Kidney capillary endothelial cell (primary cell): ENCODE results near the gene STARD13.
A peak's percentile ranks its signal among the peaks of the same experiment; 100 is the strongest.
"Not testable (repeated sequence)": the region's sequence is repeated elsewhere in the genome, so short reads cannot be mapped to it uniquely, and the experiment has no call there.

Experiments
- DNase-seq: peaks from one replicate; pipeline ENCODE4 v3.0.0-alpha.2; 2018; ENCODE audit warnings: low spot score

The STARD13 gene

DNA sequence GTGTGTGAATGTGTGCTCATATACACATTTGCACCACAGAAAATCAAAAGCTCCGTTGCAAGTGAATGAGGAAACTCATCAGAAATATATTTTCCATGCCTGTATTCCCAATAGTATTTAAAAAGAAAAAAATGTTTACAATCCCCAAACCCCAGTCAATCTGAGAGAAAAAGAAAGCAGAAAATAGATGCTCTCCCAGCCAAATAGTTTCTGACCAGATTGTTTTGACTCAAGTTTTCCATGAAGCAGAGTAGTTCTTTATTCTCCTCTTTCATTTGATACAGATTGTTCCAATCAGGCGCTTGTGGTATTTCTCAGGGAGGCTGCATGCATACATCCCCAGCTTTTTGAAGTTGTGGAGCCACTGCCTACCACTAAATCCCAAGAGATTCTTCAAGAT, 110.6 kb downstream of the STARD13 start:
- DNase-seq, result no peak

DNA sequence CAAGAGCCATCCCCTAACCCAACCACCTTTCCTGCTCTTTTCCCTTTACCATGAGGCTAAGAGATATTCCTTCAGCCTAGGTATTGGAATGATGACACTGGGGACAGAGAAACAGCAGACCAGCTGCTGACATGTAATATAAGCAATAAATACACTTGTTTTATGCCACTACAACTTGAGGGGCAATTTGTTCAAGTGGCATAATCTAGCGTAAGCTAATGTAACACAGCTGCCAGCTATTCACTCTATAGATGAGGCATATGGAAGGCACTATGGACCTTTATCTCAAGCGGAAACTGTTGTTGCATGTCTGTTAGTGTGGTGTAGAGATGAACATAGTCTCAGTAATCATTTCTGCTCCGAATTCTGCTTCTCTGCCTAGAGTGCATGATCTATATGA, 111.1 kb downstream of the STARD13 start:
- DNase-seq, result no peak

DNA sequence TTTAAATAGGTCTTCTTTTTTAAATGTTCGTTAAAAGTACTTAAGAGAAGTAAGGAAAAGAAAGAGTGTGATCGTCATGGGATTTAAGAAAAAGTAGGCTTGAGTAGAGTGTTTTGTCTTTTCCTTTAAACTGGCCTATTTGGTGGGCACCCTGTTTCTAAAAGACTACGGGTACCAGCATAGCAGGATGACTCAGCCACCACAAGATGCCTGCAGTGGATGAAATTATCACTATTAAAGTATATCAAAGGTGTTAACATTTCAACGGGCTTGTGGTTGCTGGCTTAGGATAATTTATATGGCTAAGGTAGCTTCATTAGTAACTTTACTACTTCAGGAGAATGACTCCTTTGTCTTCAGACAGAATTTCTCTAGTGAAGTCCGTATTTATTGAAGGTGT, 112.6 kb downstream of the STARD13 start:
- no peak for DNase-seq

DNA sequence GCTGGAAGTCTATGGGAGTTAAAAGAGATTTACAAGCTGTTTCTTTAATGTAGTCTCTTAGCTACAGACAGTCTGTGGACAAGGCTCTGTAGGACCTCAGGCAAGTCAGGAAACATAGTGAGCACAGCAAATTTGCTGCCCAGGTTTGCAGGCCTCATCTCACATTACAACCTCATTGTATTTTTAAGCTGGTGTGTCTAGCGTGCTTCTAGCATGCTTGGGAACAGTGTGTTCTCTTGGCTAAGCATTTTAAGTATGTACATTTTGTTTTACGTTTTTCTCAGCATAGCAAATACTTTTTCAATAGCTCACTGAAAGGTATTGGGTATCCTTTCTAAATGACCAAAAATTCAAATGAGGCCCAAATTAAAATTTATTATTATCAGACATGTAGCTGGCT, 113.2 kb downstream of the STARD13 start:
- DNase-seq, result no peak

DNA sequence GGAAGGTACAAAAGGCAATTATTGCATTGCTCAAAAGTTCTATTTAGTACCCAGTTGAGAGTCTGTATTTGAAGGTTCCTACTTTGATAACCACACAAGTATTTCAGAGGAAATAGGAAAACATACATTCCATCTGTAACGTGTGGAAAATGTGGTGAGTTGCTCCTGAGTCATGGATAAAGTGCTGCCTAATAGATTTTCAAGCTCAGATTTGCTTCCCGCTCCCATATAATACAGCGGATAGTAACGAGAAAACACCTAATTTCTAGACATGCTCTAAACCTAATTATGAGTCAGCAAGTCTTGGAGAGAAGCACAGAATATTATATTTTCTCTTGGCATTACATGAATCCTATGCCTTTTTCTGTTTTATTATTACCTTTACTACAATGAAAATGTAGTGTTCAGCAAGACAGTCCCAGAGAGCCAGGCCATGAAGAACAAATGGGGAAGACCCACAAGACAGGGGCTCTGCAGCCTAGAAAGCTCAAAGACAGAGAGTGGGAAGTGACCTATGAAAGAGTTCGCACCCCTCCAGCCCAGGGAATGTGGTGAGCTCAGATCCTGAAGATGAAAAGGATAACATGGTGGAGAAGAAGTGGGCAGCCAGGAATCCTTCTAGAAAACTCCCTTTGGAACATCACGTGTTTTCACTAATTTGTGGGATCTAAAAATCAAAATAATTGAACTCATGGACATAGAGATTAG, 116.1 kb downstream of the STARD13 start:
- DNase-seq, result peak; percentile 72

DNA sequence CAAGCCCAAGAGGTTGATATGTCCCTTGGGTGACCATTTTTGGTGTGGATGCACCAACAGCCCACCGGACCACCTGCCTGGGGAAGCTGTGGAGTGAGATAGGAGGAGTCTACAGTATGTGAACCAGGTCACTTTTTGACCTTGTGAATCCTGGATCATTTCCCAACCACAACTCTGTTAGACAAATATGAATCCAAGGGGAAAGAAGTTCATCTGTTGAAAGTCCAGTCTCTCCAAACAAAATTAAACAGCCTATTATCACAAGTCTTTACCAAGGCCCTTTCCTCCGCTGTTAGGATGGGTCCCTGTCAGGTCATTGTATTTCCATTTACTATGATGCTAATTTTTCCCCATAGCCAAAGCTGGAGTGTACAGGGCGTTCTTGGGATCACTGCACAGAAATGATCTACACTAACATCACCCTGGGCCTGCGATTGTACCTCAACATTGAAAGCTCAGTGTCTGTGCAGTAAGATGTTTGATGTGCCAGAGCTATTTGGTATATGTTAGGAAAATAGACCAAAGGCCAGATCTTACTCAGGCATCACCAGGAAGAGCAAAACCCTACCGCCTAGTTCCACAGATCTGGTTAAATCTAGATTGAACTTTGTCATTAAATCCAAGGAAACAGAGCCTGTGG, 117.1 kb downstream of the STARD13 start:
- no peak for DNase-seq

DNA sequence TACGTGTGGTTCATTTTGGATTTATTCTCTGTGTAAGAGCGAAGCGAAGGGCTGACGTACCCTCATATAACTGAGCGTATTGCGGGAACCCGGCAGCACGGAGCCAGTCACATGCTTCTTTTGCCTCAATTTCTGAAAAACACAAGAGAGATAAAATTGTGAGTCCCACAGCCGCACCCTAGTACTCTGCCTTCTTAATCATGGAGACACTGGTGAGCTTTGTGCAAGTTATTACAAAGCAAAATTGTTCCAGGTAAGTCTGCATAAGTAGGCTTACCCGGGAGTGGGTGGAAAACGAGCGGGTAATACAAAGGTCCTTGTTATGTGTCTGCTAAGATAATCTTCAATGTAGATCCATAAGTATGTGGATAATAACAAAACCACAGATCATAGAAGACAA, 118.1 kb downstream of the STARD13 start:
- DNase-seq, result no peak

DNA sequence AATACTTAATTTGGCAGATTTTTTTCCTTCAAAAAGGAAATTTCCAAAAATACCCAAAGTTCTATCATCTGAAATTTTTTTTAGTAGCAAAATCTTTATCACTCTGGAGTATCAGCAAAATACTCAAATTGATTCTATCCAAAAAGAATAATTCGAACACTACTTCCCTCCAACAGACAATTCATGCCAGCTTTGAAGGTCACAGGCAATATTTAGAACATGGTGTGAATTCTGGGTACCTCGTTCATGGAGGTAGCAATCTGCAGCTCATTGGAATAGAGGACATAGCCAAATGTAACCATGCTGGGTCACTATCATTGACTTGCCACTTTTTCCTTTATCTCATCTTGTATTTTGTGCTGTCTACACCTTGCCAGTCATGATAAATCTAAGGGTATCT, 119.8 kb downstream of the STARD13 start:
- DNase-seq, result no peak

DNA sequence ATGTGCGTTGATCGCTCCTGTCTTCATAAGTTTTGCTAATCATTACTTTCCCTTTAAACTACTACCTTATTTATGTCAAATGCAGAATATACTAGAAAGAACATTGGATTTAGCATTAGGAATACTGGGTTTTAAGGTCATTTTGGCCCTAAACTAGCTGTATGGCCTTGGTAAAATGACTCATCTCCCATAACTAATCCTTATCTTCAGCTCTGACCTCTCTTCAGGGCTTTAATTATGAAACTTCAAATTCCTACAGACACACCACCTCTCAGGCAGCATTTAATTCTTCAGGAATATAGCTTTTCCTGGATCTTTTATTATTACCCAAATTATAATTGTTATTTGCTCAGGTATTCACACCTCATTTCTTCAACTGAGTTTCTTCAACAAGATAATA, 121.2 kb downstream of the STARD13 start:
- no peak for DNase-seq

DNA sequence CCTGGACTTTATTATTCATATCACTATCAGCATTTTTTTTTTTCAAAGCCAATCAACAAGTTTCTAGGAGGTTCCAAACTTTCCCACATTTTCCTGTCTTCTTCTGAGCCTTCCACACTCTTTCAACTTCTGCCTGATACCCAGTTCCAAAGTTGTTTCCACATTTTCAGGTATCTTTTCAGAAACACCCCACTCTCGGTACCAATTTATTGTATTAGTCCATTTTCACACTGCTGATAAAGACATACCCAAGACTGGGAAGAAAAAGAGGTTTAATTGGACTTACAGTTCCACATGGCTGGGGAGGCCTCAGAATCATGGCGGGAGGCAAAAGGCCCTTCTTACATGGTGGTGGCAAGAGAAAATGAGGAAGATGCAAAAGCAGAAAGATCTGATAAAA, 122.8 kb downstream of the STARD13 start:
- not testable (repeated sequence) for DNase-seq

DNA sequence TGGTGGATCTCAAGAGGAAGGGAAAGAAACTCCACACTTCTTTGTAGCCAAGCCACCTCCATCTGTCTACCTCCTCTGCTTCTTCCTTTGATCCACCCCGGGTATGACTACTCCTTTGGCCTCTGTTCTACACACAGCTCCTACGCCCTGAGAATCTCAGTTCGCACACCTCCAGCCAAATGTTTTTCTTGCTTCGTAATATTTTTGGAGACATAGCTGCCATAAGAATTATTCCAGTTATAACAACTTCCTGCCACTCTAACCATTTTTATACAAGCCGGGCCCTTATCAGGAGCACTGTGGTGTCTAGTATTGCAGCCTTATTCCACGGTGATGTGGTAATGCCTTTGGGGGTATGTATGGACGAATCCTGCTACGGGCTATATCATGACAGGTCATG, 126.7 kb downstream of the STARD13 start:
- no peak for DNase-seq

DNA sequence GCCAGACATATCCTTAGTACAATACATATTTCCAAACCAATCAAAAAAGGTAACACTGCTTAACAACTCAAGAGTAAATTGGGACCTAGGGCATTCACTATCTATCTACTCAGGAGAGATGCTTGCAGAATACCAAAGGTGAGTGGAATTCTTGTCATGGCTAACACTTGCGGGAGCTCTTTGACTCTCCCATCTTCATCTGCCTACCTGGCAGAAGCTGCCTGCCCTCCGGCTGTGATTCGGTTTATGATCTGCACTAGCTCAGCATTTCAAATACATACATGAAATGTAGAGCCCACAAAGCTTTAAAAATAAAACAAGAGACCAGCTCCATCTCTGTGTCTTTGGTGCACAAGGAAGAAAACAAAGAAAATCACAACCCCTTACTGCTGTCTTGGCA, 127.3 kb downstream of the STARD13 start:
- DNase-seq, result no peak

DNA sequence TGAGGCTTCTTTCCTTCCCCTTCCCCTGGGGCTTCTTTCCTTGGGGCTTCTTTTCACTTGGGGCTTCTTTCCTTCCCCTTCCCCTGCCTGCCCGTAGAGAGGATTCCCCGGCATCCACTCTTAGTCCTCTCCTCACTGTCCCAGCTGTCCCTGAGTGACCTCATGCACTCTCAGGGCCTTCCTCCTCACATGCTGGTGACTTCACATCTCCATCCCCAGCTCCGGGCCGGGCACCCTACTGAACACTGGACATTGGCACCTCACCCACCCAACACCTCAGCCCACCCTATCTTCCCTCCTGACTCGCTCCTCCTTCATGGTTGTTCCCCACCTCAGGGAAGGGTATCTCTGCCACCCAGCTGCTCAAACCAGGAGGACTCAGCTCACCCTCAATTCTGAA, 130.6 kb downstream of the STARD13 start:
- no peak for DNase-seq

DNA sequence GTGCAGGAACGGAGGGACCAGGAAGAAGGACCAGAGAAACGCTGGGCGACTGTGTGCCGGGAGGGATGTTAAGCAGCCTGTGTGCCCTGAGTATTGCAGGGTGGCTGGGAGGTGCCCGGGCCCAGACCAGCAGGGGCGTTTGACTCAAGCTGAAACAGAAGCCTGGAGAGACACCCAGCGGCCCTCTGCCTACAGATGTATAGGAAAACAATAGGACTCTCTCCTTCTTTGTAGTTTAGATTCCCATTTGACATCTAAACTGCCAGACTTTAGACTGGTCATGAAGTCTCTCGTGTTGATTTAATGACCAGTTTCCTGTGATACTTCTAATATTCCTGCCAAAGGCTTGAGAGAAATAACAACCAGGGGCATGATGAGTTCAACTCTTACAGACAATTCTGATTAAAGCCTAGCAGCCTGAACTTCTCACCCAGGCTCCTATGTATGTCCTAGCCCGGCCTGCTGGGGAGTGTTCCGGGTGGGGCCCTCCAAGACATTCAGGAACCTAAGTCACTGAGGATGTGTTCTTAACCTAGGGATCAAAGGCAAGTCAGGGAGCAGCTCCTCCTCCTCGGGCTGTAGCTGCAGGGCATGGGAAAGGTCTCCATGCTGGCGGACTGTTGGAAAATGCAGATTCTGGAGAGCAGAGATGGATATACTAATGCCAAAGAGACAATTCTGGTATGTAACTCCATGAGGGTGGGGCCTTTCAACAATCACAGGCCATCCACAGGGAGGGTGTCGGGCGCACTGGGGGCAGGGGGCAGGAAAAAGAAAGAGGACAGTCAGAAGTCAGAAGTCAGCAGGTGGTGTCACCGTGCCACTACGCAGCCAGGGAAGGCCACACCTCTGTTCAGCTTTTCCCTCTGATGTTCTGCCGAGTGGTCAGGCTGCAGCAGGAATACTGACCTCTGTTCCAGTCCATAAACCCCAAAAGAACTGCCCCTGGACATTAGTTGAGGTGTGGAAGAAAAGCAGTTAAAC, 131.8 kb downstream of the STARD13 start:
- DNase-seq, result peak; percentile 83

DNA sequence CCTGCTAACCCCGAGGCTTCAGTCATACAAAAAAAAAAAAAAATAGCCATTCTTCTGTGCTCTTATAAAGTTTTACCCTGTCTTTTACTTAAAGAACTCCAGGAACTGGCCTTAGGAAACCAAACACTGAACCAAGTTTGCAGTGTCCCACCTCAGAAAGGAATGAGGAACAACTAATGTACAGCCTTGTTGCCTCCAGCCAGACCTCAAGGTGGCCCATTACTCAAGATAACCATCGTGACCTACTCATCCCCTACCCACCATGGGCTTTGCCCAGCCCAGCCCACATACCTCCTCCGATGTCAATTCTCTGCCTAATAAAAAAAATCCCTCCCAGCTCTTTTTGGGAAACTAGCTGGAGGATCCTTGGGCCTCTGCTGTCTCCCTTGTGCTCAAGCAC, 133.2 kb downstream of the STARD13 start:
- DNase-seq, result no peak

DNA sequence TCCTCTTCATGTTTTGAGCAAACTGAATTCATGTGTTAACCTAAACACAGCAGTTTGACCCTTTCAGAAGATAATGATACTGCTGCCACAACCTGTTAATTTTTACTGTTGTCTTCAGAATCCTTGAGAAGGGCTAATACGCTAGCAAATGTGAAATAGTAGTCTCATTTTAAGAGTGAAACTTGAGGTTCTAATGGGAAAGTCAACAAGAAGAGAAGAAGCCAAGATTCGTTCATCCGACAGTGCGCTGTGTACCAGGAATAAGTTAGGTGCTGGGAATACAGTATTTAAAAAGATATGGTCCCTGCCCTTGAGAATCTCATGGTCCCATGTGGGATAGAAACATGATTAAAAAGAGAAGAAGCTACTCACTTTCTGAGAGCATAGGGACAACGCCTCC, 134.9 kb downstream of the STARD13 start:
- no peak for DNase-seq

DNA sequence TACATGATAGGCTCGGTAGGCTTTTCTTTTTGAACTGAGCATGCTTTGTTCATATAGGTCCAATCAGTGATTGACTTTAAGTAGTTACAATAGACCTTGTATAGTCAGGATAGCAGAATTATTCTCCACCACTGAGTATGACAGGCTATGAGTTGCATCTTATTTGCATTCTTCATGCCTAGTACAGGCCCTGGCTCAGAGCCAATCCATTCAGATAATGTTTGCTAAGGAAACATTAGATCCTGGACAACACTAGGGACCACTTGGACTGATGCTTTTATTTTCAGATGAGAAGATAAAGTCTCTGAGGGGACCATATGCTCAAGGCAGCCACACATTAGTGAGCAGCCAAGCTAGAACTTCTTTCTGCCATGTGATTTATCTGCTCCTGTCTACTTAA, 135.4 kb downstream of the STARD13 start:
- peak; percentile 32 for DNase-seq

DNA sequence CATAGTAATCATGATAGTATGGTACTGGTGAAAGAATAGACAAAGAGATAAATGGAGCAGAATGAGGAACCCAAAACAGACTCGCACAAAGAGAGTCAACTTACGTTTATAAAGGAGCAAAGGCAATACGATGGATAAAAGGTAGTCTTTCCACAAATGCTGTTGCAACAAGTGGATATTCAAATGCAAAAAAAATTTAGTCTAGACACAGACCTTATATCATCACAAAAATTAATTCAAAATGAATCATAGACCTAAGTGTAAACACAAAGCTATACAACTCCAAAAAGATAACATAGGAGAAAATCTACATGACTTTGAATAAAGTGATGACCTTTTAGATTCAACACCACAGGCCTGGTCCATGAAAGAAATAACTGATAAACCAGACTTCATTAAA, 137.7 kb downstream of the STARD13 start:
- no peak for DNase-seq

DNA sequence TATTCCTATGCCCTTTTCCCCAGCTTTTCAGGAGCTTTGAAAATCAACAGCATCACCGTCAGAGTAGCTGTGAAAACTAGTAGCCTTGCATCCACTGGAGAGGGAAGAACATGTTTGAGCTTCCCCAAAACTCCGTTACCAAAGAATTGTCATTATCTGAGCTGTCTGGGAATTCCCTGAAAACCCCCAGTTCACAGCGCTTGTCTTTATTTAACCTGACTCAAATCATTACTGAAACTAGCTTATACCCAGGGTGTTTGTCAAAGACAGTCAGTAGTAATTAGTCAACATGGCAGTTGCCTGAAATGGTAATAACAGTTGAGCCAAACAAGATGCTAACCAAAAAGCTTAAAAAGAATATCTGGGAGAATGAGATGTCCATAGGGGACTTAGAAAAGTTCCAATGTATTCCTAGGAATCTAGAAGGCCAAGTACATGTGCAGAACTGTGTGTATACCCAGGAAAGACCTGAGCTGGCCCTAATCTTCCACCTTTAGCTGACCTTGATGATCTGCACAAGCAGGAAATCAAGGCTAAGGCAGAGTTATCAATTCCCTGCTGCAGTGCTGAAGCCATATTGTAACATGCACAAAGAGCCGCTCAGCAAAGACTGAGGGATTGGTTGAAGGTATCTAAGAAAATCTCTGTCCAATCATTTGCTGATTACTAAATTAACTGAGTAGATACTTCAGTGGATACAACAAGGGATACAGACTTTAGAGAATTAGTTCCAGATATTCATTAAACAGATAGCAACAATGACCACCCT, 138.5 kb downstream of the STARD13 start:
- DNase-seq, result no peak

DNA sequence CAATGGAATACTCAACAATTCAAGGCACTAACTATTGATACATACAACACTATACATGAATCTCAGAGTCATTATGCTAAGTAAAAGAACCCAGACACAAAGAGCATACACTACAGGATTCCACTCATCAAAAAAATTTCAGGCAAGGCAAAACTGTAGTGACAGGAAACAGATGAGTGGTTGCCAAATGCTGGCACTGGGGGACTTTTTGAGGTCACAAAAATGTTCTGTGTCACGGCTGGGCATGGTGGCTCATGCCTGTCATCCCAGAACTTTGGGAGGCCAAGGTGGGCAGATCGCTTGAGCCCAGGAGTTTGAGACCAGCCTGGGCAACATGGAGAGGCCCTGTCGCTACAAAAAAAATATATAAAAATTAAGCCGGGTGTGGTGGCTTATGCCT, 139.9 kb downstream of the STARD13 start:
- no peak for DNase-seq

DNA sequence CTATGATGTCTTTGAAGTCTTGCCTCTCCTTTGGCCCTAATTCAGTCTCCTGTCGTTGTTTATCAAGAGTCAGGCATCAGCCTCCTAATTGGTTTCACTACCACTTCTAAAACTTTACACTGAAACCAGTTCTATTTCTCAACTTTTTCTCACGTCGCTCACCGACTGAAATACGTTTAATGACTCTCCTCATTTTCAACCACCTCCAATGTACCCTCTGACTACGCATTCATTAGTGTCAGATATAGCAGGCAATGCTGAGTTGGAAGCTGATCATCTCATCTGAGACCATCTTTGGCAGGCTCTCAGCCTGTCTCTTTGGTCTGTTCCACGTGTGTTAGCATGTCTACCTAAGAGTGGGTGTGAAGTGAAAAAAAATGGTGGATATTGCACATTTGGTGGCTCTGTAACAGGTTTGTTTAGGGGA, 141.2 kb downstream of the STARD13 start:
- no peak for DNase-seq
